ENCODE measurements around the gene KLK6. TPM values are rescaled to one million over a fixed set of nuclear protein-coding genes. Genes with fewer than 3 reads are reported as not detected.

Gene KLK6
- total RNA-seq, 1 experiment from 2014 or later = 1.5 TPM

- no peaks in the 10 kb centered on the region for H3K9me3 ChIP-seq
- peak; percentile 42 to 81 for DNase-seq
- H3K4me3 ChIP-seq (ENCODE audit: low read depth, low read length) = no peak overlapping the region
- BruUV-seq (replicated peaks) = no TSS peak
- POLR2A ChIA-PET = no interaction called here
- Mint-ChIP-seq H3K27ac (ENCODE audit: unreplicated experiment) (no peak overlapping the region), H3K36me3 (ENCODE audit: insufficient read depth, unreplicated experiment) (no peaks in the 10 kb centered on the region), H3K4me1 (ENCODE audit: low read depth, unreplicated experiment) (no peaks in the 10 kb centered on the region), H3K9me3 (ENCODE audit: unreplicated experiment) (no peaks in the 10 kb centered on the region), H3K4me3 (ENCODE audit: unreplicated experiment) (no peak overlapping the region), H3K27me3 (ENCODE audit: insufficient read depth, unreplicated experiment) (peaks cover 12% of the 10 kb centered on the region)
- intact Hi-C loops (cut with micrococcal nuclease; ENCODE audit: unreplicated experiment) = no loop called here
- H3K27me3 ChIP-seq (replicated peaks; ENCODE audit: control insufficient read depth, insufficient read depth, low read length) = no peaks in the 10 kb centered on the region
- no peaks in the 10 kb centered on the region for H3K4me1 ChIP-seq
- H3K36me3 ChIP-seq (ENCODE audit: control insufficient read depth, insufficient read depth, low read length) = no peaks in the 10 kb centered on the region
- CTCF ChIA-PET = no interaction called here
- TF ChIP-seq CTCF (IDR thresholded peaks at IDR 0.05; ENCODE audit: insufficient read depth in 1 of 2, low read depth in 1 of 2, low read length in 1 of 2, severe bottlenecking in 1 of 2, unreplicated experiment in 1 of 2) = no peak
Measured at GRCh38 chr19:50909240-50910070, 59.9 kb downstream of the KLK6 start.

Other genes starting within 250 kb of the KLK6 start
- gene SHANK1, start 249.8 kb downstream of the KLK6 start, total RNA-seq (2022) = not detected in 2 replicates
- 0.51 and 1.1 TPM in 2 replicates for gene CLEC11A, start 246.2 kb downstream of the KLK6 start, total RNA-seq (2022)
- gene GPR32, start 199.1 kb downstream of the KLK6 start, total RNA-seq (2022) = not detected in 2 replicates
- not detected in 2 replicates for gene ACP4, start 179.2 kb downstream of the KLK6 start, total RNA-seq (2022)
- gene KLK1, start 145.8 kb downstream of the KLK6 start, total RNA-seq (2022) = 0.73 and 1.1 TPM in 2 replicates
- not detected in 2 replicates for gene KLK15, start 136.0 kb downstream of the KLK6 start, total RNA-seq (2022)
- not detected in 2 replicates for gene KLK3, start 114.7 kb downstream of the KLK6 start, total RNA-seq (2022)
- gene KLK2, start 96.2 kb downstream of the KLK6 start, total RNA-seq (2022) = not detected in 2 replicates
- not detected in 2 replicates for gene KLK4, start 58.2 kb downstream of the KLK6 start, total RNA-seq (2022)
- gene KLK5, start 16.6 kb downstream of the KLK6 start, total RNA-seq (2022) = not detected in 2 replicates
- gene KLK7, start 14.3 kb upstream of the KLK6 start, total RNA-seq (2022) = not detected in 2 replicates
- gene KLK8, start 32.0 kb upstream of the KLK6 start, total RNA-seq (2022) = 1.7 TPM in 1 of 2 replicates, not detected in the other
- gene KLK10, start 50.1 kb upstream of the KLK6 start, total RNA-seq (2022) = not detected in 2 replicates
- not detected in 2 replicates for gene KLK11, start 57.0 kb upstream of the KLK6 start, total RNA-seq (2022)
- not detected in 2 replicates for gene KLK12, start 65.4 kb upstream of the KLK6 start, total RNA-seq (2022)
- gene KLK13, start 95.5 kb upstream of the KLK6 start, total RNA-seq (2022) = not detected in 2 replicates
- gene KLK14, start 113.3 kb upstream of the KLK6 start, total RNA-seq (2022) = not detected in 2 replicates
- gene CTU1, start 138.8 kb upstream of the KLK6 start, total RNA-seq (2022) = 8.1 and 8.9 TPM in 2 replicates
- not detected in 2 replicates for gene SIGLEC9, start 155.3 kb upstream of the KLK6 start, total RNA-seq (2022)
- gene SIGLEC7, start 172.7 kb upstream of the KLK6 start, total RNA-seq (2022) = not detected in 2 replicates

All from Caco-2 (cell line).